ENCODE measurements around the gene EMD. TPM values are rescaled to one million over a fixed set of nuclear protein-coding genes. Genes with fewer than 3 reads are reported as not detected.
"Not testable (repeated sequence)": the region's sequence is repeated elsewhere in the genome, so short reads cannot be mapped to it uniquely, and the experiment has no call there.

EMD gene
- total and polyA plus RNA-seq, 2 donors (not counting 1 experiment from before 2014, with no cell fraction given), result 81.7 to 132 TPM

DNA sequence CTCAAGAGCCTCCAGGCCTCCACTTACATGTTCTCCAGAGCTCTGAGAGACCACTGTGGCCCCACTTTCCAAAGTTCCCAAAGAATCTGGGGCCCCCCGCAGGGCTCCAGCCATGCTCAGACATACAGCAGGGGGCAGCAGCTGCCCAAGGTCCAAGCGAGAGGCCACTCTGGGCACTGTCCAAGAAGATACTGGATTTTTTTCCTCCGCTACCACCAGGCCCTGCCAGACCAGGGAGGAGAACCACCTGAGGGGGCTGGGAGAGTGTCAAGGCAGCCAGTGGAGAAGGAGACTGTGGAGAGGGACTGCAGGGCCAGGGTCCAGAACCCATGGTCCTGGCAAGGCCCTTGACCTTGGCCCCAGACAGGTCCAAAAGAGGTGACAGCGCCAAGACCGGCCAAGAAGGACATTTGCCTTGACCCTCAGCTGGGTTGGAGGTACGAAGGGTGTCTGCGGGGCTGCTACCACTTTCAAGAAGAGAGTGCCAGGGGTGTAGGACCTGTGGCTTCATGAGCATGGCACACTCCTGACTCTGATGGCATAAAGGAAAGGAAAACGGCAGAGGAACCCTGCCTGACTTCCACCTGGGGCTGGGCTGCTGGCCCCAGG lies 5.3 kb downstream of the EMD start:
- H3K27ac Mint-ChIP-seq, result peak overlapping the region; percentile 32

DNA sequence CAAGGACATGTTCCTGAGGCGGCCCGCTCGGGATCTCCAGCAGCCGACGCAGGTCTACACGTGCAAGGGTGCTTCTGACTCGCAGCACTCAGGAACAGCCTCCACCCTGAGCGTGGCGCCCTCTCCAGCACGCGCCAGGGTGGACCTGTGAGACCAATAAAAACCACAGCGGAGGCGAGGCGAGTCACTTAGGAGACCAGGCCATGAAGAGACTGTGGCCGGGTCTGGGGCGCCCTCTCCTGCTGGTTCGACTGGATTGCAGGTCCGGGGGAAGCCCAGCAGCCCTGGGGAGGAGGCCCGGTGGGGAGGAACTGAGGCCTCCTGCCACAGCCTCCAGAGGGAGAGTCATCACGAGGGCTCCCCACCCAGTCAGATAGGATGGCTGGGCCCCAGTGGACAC lies 9.0 kb downstream of the EMD start:
- CTCF ChIA-PET; H3K27me3 Mint-ChIP-seq; DNase-seq; H3K9ac ChIP-seq (ENCODE audit: low read length); intact Hi-C loops (cut with micrococcal nuclease); H3K27ac Mint-ChIP-seq; H3K36me3 ChIP-seq (replicated peaks in 1 of 2; ENCODE audit: control extremely low read depth in 1 of 2, control insufficient read depth in 1 of 2, extremely low read depth in 1 of 2, insufficient read depth in 2 of 2, low read length in 1 of 2); H3K27ac ChIP-seq (ENCODE audit: low read length in 2 of 2); H3K27me3 ChIP-seq (replicated peaks in 1 of 4; ENCODE audit: control extremely low read depth in 1 of 4, control insufficient read depth in 3 of 4, insufficient read depth in 4 of 4, low read length in 3 of 4); H3K9me3 Mint-ChIP-seq (ENCODE audit: insufficient read depth); H3K4me3 ChIP-seq (ENCODE audit: control extremely low read depth in 1 of 5, extremely low read depth in 1 of 5, insufficient read depth in 1 of 5, low read depth in 2 of 5, low read length in 4 of 5); H3K79me2 ChIP-seq (ENCODE audit: control insufficient read depth, insufficient read depth, low read length); POLR2A ChIA-PET; H2AFZ ChIP-seq (ENCODE audit: insufficient read depth, low read depth, low read length, poor library complexity, severe bottlenecking); H3K4me1 ChIP-seq (ENCODE audit: control insufficient read depth in 2 of 2, insufficient read depth in 2 of 2, low read length in 2 of 2); H3K9me3 ChIP-seq (ENCODE audit: control extremely low read depth in 1 of 3, control insufficient read depth in 2 of 3, insufficient read depth in 1 of 3, low read length in 2 of 3); H3K4me3 Mint-ChIP-seq; H4K20me1 ChIP-seq (ENCODE audit: control insufficient read depth, insufficient read depth, low read length, poor library complexity, severe bottlenecking); H3K4me1 Mint-ChIP-seq; H3K4me2 ChIP-seq (replicated peaks; ENCODE audit: low read depth, low read length, poor library complexity, severe bottlenecking): not testable (repeated sequence)
- ATAC-seq (ENCODE audit: low read depth), result peak; percentile 21
- WGBS (ENCODE audit: insufficient coverage), result no CpG with 5 or more reads among the region's 20 CpGs

More for the DNA sequence above, 5.3 kb downstream of the EMD start:
- no peaks in the 10 kb centered on the region for H3K9me3 Mint-ChIP-seq (ENCODE audit: insufficient read depth)
- no peak for ATAC-seq (ENCODE audit: low read depth)
- Histone ChIP-seq H3K27me3 (replicated peaks in 1 of 4; ENCODE audit: control extremely low read depth in 1 of 4, control insufficient read depth in 3 of 4, insufficient read depth in 4 of 4, low read length in 3 of 4) (no peaks in the 10 kb centered on the region), H3K4me1 (ENCODE audit: control insufficient read depth in 2 of 2, insufficient read depth in 2 of 2, low read length in 2 of 2) (peaks cover 14 to 16% of the 10 kb centered on the region in 2 donors), H3K79me2 (ENCODE audit: control insufficient read depth, insufficient read depth, low read length) (peaks cover 9% of the 10 kb centered on the region), H3K9ac (ENCODE audit: low read length) (no peak overlapping the region), H2AFZ (ENCODE audit: insufficient read depth, low read depth, low read length, poor library complexity, severe bottlenecking) (no peak overlapping the region), H3K4me2 (replicated peaks; ENCODE audit: low read depth, low read length, poor library complexity, severe bottlenecking) (no peak overlapping the region), H3K4me3 (ENCODE audit: control extremely low read depth in 1 of 5, extremely low read depth in 1 of 5, insufficient read depth in 1 of 5, low read depth in 2 of 5, low read length in 4 of 5) (no peak overlapping the region), H4K20me1 (ENCODE audit: control insufficient read depth, insufficient read depth, low read length, poor library complexity, severe bottlenecking) (no peaks in the 10 kb centered on the region), H3K27ac (ENCODE audit: low read length in 2 of 2) (no peak overlapping the region), H3K36me3 (replicated peaks in 1 of 2; ENCODE audit: control extremely low read depth in 1 of 2, control insufficient read depth in 1 of 2, extremely low read depth in 1 of 2, insufficient read depth in 2 of 2, low read length in 1 of 2) (peaks cover 0 to 7% of the 10 kb centered on the region in 2 experiments), H3K9me3 (ENCODE audit: control extremely low read depth in 1 of 3, control insufficient read depth in 2 of 3, insufficient read depth in 1 of 3, low read length in 2 of 3) (no peaks in the 10 kb centered on the region)
- peak overlapping the region; percentile 29 for H3K4me3 Mint-ChIP-seq
- ChIA-PET CTCF (interaction anchor here (1.4 kb wide), 1 partner anchor 10 kb away, joined by 6 read pairs; the partner anchor contains the start of gene FLNA), POLR2A (no interaction called here)
- intact Hi-C loops (cut with micrococcal nuclease), result no loop called here
- H3K4me1 Mint-ChIP-seq, result peaks cover 18% of the 10 kb centered on the region
- WGBS (ENCODE audit: insufficient coverage), result 82% methylated on average over 4 of the region's 8 CpGs
- peak; percentile 37 for DNase-seq
- TF ChIP-seq, protein P1, sequence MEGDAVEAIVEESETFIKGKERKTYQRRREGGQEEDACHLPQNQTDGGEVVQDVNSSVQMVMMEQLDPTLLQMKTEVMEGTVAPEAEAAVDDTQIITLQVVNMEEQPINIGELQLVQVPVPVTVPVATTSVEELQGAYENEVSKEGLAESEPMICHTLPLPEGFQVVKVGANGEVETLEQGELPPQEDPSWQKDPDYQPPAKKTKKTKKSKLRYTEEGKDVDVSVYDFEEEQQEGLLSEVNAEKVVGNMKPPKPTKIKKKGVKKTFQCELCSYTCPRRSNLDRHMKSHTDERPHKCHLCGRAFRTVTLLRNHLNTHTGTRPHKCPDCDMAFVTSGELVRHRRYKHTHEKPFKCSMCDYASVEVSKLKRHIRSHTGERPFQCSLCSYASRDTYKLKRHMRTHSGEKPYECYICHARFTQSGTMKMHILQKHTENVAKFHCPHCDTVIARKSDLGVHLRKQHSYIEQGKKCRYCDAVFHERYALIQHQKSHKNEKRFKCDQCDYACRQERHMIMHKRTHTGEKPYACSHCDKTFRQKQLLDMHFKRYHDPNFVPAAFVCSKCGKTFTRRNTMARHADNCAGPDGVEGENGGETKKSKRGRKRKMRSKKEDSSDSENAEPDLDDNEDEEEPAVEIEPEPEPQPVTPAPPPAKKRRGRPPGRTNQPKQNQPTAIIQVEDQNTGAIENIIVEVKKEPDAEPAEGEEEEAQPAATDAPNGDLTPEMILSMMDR (IDR thresholded peaks at IDR 0.05), result no peak
- TF ChIP-seq EZH2 (IDR thresholded peaks at IDR 0.05; ENCODE audit: borderline replicate concordance, insufficient read depth, low read depth, low read length, poor library complexity, severe bottlenecking), result no peak
- H3K27me3 Mint-ChIP-seq, result no peaks in the 10 kb centered on the region

DNA sequence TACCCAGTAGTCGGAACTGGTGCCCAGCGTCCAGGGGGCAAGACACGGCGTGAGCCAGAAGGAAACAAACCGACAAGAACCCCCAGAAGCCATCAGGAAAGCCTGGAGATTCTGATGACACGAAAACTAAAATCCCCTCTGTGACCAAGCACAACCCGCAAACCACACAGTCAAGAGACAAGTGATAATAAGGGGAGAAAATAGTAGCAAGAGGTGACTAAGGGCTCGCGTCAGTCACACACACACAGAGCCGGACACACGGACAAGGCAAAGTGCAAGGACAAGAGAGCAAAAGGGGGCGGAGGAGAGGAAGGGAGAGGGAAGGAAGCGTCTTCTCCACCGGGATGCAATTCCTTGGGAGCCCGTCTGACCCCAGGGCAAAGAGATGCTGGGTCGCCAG lies 9.6 kb downstream of the EMD start:
- H3K4me1 ChIP-seq (ENCODE audit: control insufficient read depth in 2 of 2, insufficient read depth in 2 of 2, low read length in 2 of 2); intact Hi-C loops (cut with micrococcal nuclease); H3K27ac Mint-ChIP-seq; H3K79me2 ChIP-seq (ENCODE audit: control insufficient read depth, insufficient read depth, low read length); H3K4me1 Mint-ChIP-seq; H4K20me1 ChIP-seq (ENCODE audit: control insufficient read depth, insufficient read depth, low read length, poor library complexity, severe bottlenecking); H2AFZ ChIP-seq (ENCODE audit: insufficient read depth, low read depth, low read length, poor library complexity, severe bottlenecking); H3K9me3 Mint-ChIP-seq (ENCODE audit: insufficient read depth); H3K27ac ChIP-seq (ENCODE audit: low read length in 2 of 2); H3K4me3 Mint-ChIP-seq; H3K9me3 ChIP-seq (ENCODE audit: control extremely low read depth in 1 of 3, control insufficient read depth in 2 of 3, insufficient read depth in 1 of 3, low read length in 2 of 3); DNase-seq; H3K36me3 ChIP-seq (replicated peaks in 1 of 2; ENCODE audit: control extremely low read depth in 1 of 2, control insufficient read depth in 1 of 2, extremely low read depth in 1 of 2, insufficient read depth in 2 of 2, low read length in 1 of 2); H3K27me3 Mint-ChIP-seq; H3K9ac ChIP-seq (ENCODE audit: low read length); H3K4me3 ChIP-seq (ENCODE audit: control extremely low read depth in 1 of 5, extremely low read depth in 1 of 5, insufficient read depth in 1 of 5, low read depth in 2 of 5, low read length in 4 of 5); H3K27me3 ChIP-seq (replicated peaks in 1 of 4; ENCODE audit: control extremely low read depth in 1 of 4, control insufficient read depth in 3 of 4, insufficient read depth in 4 of 4, low read length in 3 of 4); H3K4me2 ChIP-seq (replicated peaks; ENCODE audit: low read depth, low read length, poor library complexity, severe bottlenecking); CTCF ChIA-PET; POLR2A ChIA-PET: not testable (repeated sequence)
- ATAC-seq (ENCODE audit: low read depth), result peak; percentile 6
- WGBS (ENCODE audit: insufficient coverage), result no CpG with 5 or more reads among the region's 16 CpGs

Measured in B cell (primary cell).